HepG2 (cell line): ENCODE data around the gene NOCT. TPM values are rescaled to one million over a fixed set of nuclear protein-coding genes. Genes with fewer than 3 reads are reported as not detected.
A peak's percentile ranks its signal among the peaks of the same experiment; 100 is the strongest.

Experiments
- BHLHE40 ChIP-seq: IDR thresholded peaks from 2 replicates; pipeline ENCODE4 v1.6.1; 2011; ENCODE audit warnings: low read length, improper control_type of control experiment
- CENPBD1 ChIP-seq: sonication (generic); formaldehyde crosslinking; IDR thresholded peaks from 2 replicates; pipeline ENCODE4 v1.8.0; 2022; ENCODE audit warnings: missing genetic modification reagents, low read depth, mild to moderate bottlenecking, borderline replicate concordance
- CENPT ChIP-seq: sonication (generic); formaldehyde crosslinking; IDR thresholded peaks from 2 replicates; pipeline ENCODE4 v1.8.0; 2022; ENCODE audit warnings: low read depth, mild to moderate bottlenecking, moderate library complexity, missing genetic modification reagents
- HDAC1 ChIP-seq: sonication (generic); formaldehyde crosslinking; IDR thresholded peaks from 2 replicates; pipeline ENCODE4 v1.5.1; 2020; ENCODE audit warnings: mild to moderate bottlenecking, missing genetic modification reagents
- IRF1 ChIP-seq: sonication (generic); formaldehyde crosslinking; IDR thresholded peaks from 2 replicates; pipeline ENCODE4 v1.4.0; 2020; ENCODE audit warnings: low read depth, mild to moderate bottlenecking, missing genetic modification reagents
- KAT8 ChIP-seq: IDR thresholded peaks from 2 replicates; pipeline ENCODE4 v1.6.1; 2016; ENCODE audit warnings: missing genetic modification reagents, missing compliant biosample characterization
- MTA3 ChIP-seq: sonication (generic); formaldehyde crosslinking; IDR thresholded peaks from 2 replicates; pipeline ENCODE4 v1.4.0; 2020; ENCODE audit warnings: missing genetic modification reagents
- NRL ChIP-seq: sonication (generic); formaldehyde crosslinking; IDR thresholded peaks from 2 replicates; pipeline ENCODE4 v1.5.0; 2020; ENCODE audit warnings: missing genetic modification reagents, mild to moderate bottlenecking, moderate library complexity, borderline replicate concordance
- PHF5A ChIP-seq: IDR thresholded peaks from one replicate; pipeline ENCODE4 v1.6.1; 2018; ENCODE audit warnings: low read depth, missing genetic modification reagents; ENCODE audit not compliant: unreplicated experiment
- RBAK ChIP-seq: sonication (generic); formaldehyde crosslinking; IDR thresholded peaks from 2 replicates; pipeline ENCODE4 v1.5.1; 2020; ENCODE audit warnings: mild to moderate bottlenecking, missing genetic modification reagents
- ZHX2 ChIP-seq, 2 experiments: sonication (generic) in 1 of 2; formaldehyde crosslinking in 1 of 2; IDR thresholded peaks; 2 replicates each; pipeline versions ENCODE4 v1.6.1 to v1.9.0; 2014 to 2022; ENCODE audit warnings: antibody characterized with exemption in 1 of 2, borderline replicate concordance in 1 of 2, inconsistent platforms in 1 of 2, low read depth in 1 of 2, missing genetic modification reagents in 1 of 2
- ZNF205 ChIP-seq: IDR thresholded peaks from 2 replicates; pipeline ENCODE4 v1.6.1; 2018; ENCODE audit warnings: missing biosample characterization, missing genetic modification reagents
- ZNF256 ChIP-seq: sonication (generic); formaldehyde crosslinking; conservative IDR thresholded peaks from 2 replicates; pipeline ENCODE4 v1.4.0; 2020; ENCODE audit warnings: missing genetic modification reagents
- ZNF282 ChIP-seq: fragments of 450-650 bp; IDR thresholded peaks from 2 replicates; pipeline ENCODE4 v1.6.1; 2018; ENCODE audit not compliant: partially characterized antibody
- ZNF550 ChIP-seq: sonication (generic); formaldehyde crosslinking; IDR thresholded peaks from 2 replicates; pipeline ENCODE4 v1.4.0; 2020; ENCODE audit warnings: mild to moderate bottlenecking, missing genetic modification reagents, borderline replicate concordance
- ZNF883 ChIP-seq: sonication (generic); formaldehyde crosslinking; IDR thresholded peaks from 2 replicates; pipeline ENCODE4 v1.5.1; 2020; ENCODE audit warnings: mild to moderate bottlenecking, missing genetic modification reagents; ENCODE audit errors: not compliant biosample characterization
- ZSCAN25 ChIP-seq: sonication (generic); formaldehyde crosslinking; IDR thresholded peaks from 2 replicates; pipeline ENCODE4 v1.8.0; 2022; ENCODE audit warnings: mild to moderate bottlenecking, missing genetic modification reagents
- polyA plus RNA-seq, 8 experiments: library from polyadenylated mRNA; depleted of rRNA in 3 of 8; stranded (reverse) in 7 of 8; unstranded in 1 of 8; fragments of >200 nt; fragmentation: Illumina TruSeq in 4 of 8; extraction: Trizol in 4 of 8; gene quantifications; 2 replicates each; pipeline versions ENCODE4 v1.2.1 to v1.2.3, GENCODE V29; 2011 to 2016; ENCODE audit warnings: low read depth in 4 of 8, missing spikeins in 1 of 8, mixed read lengths in 1 of 8; ENCODE audit not compliant: insufficient read depth in 1 of 8
- total RNA-seq, 5 experiments: library from RNA; depleted of rRNA; stranded (reverse); fragments of >200 nt; fragmentation: Illumina TruSeq; extraction: Trizol; gene quantifications; 2 replicates each; pipeline ENCODE4 v1.2.3, GENCODE V29; 2016; ENCODE audit warnings: low read depth in 1 of 5
- TF ChIP-seq, protein P1 (sequence below): sonication (generic); formaldehyde crosslinking; IDR thresholded peaks from 2 replicates; pipeline ENCODE4 v1.5.1; 2020; ENCODE audit warnings: missing genetic modification reagents, mild to moderate bottlenecking, borderline replicate concordance
- TF ChIP-seq, protein P2 (sequence below): sonication (generic); formaldehyde crosslinking; IDR thresholded peaks from 2 replicates; pipeline ENCODE4 v1.4.0; 2020; ENCODE audit warnings: mild to moderate bottlenecking, low read depth, missing genetic modification reagents

Gene NOCT
- total and polyA plus RNA-seq, 2 of the 13 experiments (the other 11 are each of a cell fraction or from before 2014, with no cell fraction given) = 3.6 to 13.1 TPM

DNA sequence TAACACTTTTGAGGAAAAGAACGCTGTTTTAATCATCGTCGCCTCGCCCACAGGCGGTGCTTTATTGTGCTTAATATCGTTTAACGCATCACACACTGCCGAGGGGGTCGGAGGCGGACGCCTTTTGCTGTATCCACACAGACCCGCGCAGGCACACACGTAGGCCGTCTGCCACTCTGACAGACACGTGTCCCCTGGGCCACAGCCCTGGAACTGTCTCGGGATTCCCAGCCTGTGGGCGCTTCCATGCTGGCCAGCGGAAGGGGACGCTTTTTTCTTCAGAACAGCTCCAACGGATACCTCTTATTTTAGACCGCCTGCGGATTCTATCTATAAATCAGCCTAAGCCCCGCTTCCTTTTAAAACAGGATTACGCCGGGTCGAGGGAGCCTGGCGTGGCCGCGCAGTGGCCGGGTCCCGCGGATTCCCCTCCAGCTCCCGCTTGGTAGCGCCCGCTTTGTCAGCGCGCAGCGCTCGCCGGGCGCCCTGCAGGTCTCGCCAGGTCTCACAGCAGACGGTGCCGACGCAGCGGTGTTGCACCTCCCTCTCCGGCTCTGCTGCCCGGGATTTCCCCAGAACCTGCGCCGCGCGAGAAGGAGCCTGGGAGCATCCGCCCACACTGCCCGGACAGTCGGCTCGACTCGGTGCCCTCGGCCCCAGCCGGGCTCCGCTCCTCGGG, at the start of gene NOCT (continued):
- TF ChIP-seq HDAC1 (peak; percentile 96), ZHX2 (IDR thresholded peaks at IDR 0.05; ENCODE audit: low read depth) (no peak), ZHX2 (CRISPR knock-in tag; IDR thresholded peaks at IDR 0.05; ENCODE audit: borderline replicate concordance) (peak; percentile 61; the same call in 1 of the 2 replicates), BHLHE40 (peak; percentile 95), IRF1 (CRISPR knock-in tag) (no peak), ZNF205 (CRISPR knock-in tag) (peak; percentile 43; the same call in 1 of the 2 replicates), RBAK (CRISPR knock-in tag) (no peak), ZSCAN25 (no peak), ZNF256 (0 out of 2 replicates have a peak, but pooled peaks have one; percentile 21), MTA3 (CRISPR knock-in tag) (no peak), ZNF550 (no peak), KAT8 (CRISPR knock-in tag) (peak; percentile 58; the same call in 1 of the 2 replicates), CENPT (CRISPR knock-in tag) (no peak), NRL (CRISPR knock-in tag) (peak; percentile 87; the same call in 1 of the 2 replicates), CENPBD1 (no peak), ZNF282 (no peak), PHF5A (CRISPR knock-in tag) (no peak), ZNF883 (peak; percentile 45)
- TF ChIP-seq, protein P1, sequence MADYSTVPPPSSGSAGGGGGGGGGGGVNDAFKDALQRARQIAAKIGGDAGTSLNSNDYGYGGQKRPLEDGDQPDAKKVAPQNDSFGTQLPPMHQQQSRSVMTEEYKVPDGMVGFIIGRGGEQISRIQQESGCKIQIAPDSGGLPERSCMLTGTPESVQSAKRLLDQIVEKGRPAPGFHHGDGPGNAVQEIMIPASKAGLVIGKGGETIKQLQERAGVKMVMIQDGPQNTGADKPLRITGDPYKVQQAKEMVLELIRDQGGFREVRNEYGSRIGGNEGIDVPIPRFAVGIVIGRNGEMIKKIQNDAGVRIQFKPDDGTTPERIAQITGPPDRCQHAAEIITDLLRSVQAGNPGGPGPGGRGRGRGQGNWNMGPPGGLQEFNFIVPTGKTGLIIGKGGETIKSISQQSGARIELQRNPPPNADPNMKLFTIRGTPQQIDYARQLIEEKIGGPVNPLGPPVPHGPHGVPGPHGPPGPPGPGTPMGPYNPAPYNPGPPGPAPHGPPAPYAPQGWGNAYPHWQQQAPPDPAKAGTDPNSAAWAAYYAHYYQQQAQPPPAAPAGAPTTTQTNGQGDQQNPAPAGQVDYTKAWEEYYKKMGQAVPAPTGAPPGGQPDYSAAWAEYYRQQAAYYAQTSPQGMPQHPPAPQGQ (CRISPR knock-in tag) = no peak
- TF ChIP-seq, protein P2, sequence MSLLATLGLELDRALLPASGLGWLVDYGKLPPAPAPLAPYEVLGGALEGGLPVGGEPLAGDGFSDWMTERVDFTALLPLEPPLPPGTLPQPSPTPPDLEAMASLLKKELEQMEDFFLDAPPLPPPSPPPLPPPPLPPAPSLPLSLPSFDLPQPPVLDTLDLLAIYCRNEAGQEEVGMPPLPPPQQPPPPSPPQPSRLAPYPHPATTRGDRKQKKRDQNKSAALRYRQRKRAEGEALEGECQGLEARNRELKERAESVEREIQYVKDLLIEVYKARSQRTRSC (CRISPR knock-in tag) = 0 out of 2 replicates have a peak, but pooled peaks have one; percentile 16
